ENCODE data around the gene PBX3.

DNA sequence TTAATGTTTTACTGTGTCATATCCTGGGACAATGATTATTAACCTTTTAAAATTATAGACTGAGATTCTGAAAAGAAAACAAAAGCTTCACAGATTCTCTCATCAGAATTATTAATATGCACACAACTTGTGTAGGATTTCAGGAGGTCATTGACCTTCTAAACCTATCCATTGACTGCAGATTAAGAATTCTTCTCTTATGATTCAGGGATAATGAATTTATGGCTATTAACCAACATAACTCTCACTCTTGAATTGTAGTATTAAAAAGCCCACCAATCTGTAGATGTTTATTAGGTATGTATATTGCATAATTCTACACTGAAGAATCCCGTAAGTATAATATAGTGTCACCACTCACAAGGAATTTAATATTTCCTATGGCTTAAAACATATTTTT is 179.8 kb downstream of the PBX3 start:
- TF ChIP-seq, protein P1, sequence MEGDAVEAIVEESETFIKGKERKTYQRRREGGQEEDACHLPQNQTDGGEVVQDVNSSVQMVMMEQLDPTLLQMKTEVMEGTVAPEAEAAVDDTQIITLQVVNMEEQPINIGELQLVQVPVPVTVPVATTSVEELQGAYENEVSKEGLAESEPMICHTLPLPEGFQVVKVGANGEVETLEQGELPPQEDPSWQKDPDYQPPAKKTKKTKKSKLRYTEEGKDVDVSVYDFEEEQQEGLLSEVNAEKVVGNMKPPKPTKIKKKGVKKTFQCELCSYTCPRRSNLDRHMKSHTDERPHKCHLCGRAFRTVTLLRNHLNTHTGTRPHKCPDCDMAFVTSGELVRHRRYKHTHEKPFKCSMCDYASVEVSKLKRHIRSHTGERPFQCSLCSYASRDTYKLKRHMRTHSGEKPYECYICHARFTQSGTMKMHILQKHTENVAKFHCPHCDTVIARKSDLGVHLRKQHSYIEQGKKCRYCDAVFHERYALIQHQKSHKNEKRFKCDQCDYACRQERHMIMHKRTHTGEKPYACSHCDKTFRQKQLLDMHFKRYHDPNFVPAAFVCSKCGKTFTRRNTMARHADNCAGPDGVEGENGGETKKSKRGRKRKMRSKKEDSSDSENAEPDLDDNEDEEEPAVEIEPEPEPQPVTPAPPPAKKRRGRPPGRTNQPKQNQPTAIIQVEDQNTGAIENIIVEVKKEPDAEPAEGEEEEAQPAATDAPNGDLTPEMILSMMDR (IDR thresholded peaks at IDR 0.05): no peak
- TF ChIP-seq EZH2 (IDR thresholded peaks at IDR 0.05; ENCODE audit: borderline replicate concordance, insufficient read depth, low read depth, low read length, poor library complexity, severe bottlenecking): no peak

Measured in B cell (primary cell).